Transverse colon (tissue), 4 donors: ENCODE data around the gene SNX22.

ENCODE experiments used
- EP300 ChIP-seq: sonication (generic); formaldehyde crosslinking; IDR thresholded peaks from one replicate; pipeline ENCODE4 v1.6.1; 2017; ENCODE audit warnings: antibody characterized with exemption, low read depth
- POLR2AphosphoS5 ChIP-seq, 3 donors: sonication (generic); formaldehyde crosslinking; IDR thresholded peaks; one replicate each; pipeline ENCODE4 v1.6.1; 2016; ENCODE audit warnings: antibody characterized with exemption in 3 of 3
- TF ChIP-seq, protein P1 (sequence below), 5 experiments: fragments of 200-600 bp in 3 of 5; fragments of 450-650 bp in 2 of 5; sonication (generic) in 3 of 5; IDR thresholded peaks; 1 replicate in 2 of 5; 2 replicates in 3 of 5; pipeline ENCODE4 v1.5.1; 2016 to 2017; ENCODE audit warnings: antibody characterized with exemption in 5 of 5, inconsistent platforms in 3 of 5, mild to moderate bottlenecking in 2 of 5, moderate library complexity in 1 of 5

DNA sequence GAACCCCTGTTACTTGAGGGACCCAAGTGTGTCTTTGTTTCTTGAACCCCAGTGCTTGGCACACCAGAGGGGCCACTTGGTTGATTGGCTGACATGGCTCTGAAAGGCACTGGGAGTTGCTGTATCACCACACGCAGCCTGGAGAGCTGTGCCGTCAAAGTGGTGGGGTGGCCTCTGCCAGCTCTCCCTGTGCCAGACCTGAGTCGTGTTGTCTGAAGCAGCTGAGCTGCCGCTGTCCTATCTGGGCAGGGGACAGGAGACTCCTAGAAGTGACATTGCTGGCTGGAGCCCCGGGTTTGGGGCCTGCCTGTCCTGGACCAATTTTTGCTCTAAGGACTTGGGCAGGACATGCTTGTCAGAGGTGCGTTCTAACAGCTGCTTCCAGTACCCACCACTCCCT is 5.5 kb upstream of the SNX22 start:
- TF ChIP-seq, protein P1, sequence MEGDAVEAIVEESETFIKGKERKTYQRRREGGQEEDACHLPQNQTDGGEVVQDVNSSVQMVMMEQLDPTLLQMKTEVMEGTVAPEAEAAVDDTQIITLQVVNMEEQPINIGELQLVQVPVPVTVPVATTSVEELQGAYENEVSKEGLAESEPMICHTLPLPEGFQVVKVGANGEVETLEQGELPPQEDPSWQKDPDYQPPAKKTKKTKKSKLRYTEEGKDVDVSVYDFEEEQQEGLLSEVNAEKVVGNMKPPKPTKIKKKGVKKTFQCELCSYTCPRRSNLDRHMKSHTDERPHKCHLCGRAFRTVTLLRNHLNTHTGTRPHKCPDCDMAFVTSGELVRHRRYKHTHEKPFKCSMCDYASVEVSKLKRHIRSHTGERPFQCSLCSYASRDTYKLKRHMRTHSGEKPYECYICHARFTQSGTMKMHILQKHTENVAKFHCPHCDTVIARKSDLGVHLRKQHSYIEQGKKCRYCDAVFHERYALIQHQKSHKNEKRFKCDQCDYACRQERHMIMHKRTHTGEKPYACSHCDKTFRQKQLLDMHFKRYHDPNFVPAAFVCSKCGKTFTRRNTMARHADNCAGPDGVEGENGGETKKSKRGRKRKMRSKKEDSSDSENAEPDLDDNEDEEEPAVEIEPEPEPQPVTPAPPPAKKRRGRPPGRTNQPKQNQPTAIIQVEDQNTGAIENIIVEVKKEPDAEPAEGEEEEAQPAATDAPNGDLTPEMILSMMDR (IDR thresholded peaks at IDR 0.05) = no peak
- no peak for TF ChIP-seq EP300
- TF ChIP-seq POLR2AphosphoS5 (IDR thresholded peaks at IDR 0.05) = no peak
